ENCODE data around the gene PRSS57.

DNA sequence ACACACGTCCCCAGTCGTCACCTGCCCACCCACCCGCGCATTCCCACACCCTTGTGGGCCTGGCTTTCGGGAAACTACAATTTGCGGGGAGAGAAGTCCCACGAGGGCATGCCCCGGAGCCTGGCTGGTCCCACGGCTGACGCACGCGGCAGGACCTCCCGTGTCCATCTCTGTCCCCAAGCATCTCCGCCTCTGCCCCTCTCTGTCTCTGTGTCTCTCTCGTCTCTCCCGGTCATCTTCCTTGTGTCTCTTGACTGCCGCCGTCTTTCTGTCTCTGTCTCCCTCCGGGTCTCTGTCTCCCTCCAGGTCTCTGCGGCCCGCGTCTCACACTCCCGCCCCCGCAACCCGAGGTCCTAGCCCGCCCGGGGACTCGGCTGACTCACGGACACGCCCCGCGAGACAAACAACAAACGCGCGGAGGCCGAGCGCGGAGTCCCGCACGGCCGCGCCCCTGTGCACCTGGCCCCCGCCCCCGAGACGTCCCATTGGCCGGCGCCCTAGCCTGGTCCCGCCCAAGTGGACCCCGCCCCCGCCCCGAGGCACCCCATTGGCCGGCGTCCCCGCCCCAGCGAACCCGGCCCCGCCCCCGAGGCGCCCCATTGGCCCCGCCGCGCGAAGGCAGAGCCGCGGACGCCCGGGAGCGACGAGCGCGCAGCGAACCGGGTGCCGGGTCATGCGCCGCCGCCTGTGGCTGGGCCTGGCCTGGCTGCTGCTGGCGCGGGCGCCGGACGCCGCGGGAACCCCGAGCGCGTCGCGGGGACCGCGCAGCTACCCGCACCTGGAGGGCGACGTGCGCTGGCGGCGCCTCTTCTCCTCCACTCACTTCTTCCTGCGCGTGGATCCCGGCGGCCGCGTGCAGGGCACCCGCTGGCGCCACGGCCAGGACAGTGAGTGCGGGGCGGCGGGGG is 55.7 kb downstream of the PRSS57 start, which contains the start of gene FGF22:
- TF ChIP-seq POLR2A (IDR thresholded peaks at IDR 0.05), result no peak
- TF ChIP-seq, protein P1, sequence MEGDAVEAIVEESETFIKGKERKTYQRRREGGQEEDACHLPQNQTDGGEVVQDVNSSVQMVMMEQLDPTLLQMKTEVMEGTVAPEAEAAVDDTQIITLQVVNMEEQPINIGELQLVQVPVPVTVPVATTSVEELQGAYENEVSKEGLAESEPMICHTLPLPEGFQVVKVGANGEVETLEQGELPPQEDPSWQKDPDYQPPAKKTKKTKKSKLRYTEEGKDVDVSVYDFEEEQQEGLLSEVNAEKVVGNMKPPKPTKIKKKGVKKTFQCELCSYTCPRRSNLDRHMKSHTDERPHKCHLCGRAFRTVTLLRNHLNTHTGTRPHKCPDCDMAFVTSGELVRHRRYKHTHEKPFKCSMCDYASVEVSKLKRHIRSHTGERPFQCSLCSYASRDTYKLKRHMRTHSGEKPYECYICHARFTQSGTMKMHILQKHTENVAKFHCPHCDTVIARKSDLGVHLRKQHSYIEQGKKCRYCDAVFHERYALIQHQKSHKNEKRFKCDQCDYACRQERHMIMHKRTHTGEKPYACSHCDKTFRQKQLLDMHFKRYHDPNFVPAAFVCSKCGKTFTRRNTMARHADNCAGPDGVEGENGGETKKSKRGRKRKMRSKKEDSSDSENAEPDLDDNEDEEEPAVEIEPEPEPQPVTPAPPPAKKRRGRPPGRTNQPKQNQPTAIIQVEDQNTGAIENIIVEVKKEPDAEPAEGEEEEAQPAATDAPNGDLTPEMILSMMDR (IDR thresholded peaks at IDR 0.05), result peak in 1 of 4 experiments; percentile 22
